Superior temporal gyrus (tissue), 1 donor: Measurements from ENCODE around the gene TADA2A.
A peak's percentile ranks its signal among the peaks of the same experiment; 100 is the strongest.
"Not testable (repeated sequence)": the region's sequence is repeated elsewhere in the genome, so short reads cannot be mapped to it uniquely, and the experiment has no call there.

Source experiments
- DNase-seq: peaks from one replicate; pipeline ENCODE4 v3.0.0-alpha.2; 2016; ENCODE audit errors: extremely low spot score

Gene TADA2A

DNA sequence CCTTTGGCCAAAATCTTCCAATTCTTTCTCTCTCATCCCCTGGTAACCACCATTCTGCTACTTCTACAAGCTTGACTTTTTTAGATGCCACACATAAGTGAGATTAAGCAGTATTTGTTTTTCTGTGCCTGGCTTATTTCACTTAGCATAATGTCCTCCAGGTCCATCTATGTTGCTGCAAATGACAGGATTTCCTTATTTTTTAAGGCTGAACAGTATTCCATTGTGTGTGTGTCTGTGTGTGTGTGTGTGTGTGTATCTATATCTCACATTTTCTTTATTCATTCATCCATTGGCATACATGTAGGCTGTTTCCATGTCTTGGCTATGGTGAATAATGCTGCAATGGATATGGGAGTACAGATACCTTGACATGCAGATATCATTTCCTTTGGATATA lies 6.2 kb upstream of the TADA2A start:
- no peak for DNase-seq

DNA sequence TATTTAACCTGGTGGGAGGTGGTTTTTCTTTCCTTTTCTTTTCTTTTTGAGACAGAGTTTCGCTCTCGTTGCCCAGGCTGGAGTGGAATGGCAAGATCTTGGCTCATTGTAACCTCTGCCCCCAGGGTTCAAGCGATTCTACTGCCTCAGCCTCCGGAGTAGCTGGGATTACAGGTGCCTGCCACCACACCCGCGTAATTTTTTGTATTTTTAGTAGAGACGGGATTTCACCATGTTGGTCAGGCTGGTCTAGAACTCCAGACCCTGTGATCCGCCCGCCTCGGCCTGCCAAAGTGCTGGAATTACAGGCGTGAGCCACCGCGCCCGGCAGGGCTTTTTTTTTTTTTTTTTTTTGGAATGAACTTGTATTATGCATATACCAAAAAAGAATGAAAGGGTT lies 1.2 kb upstream of the TADA2A start:
- not testable (repeated sequence) for DNase-seq

- no peak for DNase-seq
Measured at GRCh38 chr17:37405955-37406634, 591 bp upstream of the TADA2A start.

DNA sequence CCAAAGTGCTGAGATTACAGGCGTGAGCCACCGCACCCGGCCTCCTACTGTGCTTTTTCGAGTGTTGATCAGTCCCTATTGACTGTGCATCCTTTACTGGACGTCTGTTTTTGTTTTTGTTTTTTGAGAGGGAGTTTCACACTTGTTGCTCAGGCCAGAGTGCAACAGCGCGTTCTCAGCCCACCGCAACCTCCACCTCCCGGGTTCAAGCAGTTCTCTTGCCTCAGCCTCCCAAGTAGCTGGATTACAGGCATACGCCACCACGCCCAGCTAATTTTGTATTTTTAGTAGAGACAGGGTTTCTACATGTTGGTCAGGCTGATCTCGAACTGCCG lies 1.4 kb downstream of the TADA2A start:
- DNase-seq: not testable (repeated sequence)

DNA sequence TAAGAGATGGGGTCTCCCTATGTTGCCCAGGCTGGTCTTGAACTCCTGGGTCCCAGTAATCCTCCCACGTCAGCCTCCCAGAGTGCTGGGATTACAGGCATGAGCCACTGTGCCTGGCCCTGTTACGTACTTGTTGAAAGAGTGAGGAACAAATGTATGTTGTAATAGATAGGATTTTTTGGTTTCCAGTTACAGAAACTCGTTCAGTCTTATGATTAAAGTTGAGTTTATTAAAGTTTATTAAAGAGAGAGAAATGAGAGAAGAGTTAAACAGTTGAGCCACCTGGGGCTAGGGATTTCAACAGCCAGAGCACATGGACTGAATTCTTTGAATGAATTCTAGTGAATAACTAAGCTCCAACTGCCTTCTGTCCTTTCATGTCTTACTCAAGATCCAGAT lies 3.7 kb downstream of the TADA2A start:
- no peak for DNase-seq

DNA sequence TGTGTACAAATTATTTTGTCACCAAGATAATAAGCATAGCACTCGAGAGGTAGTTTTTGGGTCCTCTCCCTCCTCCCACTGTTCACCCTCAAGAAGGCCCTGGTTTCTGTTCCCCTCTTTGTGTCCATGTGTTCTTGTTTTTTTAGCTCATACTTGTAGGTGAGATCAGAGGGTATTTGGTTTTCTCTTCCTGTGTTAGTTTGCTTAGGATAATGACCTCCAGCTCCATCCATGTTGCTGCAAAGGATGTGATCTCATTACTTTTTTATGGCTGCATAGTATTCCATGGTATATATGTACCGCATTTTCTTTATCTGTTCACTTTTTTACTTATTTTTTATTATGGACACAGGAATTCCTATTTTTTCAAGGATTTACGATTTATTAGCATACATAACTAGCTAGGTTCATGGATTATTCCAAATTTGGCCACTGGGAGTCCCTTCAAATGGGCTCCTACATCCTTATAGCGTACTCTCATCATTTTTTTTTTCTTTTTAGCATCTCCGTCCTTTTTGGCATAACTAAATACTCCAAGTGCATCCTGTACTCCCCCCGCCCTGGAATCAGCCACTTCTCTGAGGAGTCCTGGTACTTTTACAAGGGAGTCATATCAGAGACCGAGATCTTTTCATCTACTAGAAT lies 7.3 kb downstream of the TADA2A start:
- DNase-seq: no peak

DNA sequence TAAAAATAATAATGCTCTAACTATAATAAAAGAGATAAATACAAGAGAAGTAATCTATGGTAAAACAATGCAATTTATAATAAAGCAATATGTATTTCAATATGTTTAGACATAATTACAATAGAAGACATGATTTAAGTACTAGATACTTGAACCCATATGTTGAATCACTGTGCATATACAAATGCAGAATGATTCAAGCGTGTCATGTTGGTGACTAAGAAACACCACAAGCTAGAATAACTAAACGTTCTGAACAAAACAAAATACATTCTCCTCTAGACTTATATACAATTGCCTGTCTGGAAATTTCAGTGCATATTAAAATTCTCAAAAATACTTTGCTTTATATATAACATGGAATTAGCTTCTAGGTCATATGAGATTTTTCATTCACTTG lies 11.2 kb downstream of the TADA2A start:
- DNase-seq: no peak

- no peak for DNase-seq
Measured at GRCh38 chr17:37422971-37423625, 16.4 kb downstream of the TADA2A start.

GRCh38 chr17:37425268-37425667 lies 18.6 kb downstream of the TADA2A start:
- no peak for DNase-seq

- no peak for DNase-seq
Measured at GRCh38 chr17:37429039-37429438, 22.4 kb downstream of the TADA2A start.

DNA sequence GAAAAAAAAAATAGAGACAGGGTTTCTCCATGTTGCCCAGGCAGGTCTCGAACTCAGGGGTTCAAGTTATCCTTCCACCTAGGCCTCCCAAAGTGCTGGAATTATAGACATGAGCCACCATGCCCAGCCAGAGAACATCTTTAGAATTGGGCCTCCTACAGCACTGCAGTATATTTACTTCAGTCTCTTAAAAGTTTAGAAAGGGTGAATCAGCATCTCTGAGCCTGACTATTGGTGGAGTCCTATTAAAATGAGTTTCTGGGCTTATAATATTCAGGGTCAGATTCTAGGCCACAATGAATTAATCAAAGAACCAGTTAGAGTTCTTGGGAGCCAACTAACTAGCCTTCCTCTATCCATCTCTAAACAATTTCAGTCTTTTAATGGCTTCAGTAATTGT lies 22.8 kb downstream of the TADA2A start:
- DNase-seq: no peak

- DNase-seq: peak; percentile 43
Measured at GRCh38 chr17:37430051-37430627, 23.5 kb downstream of the TADA2A start.

DNA sequence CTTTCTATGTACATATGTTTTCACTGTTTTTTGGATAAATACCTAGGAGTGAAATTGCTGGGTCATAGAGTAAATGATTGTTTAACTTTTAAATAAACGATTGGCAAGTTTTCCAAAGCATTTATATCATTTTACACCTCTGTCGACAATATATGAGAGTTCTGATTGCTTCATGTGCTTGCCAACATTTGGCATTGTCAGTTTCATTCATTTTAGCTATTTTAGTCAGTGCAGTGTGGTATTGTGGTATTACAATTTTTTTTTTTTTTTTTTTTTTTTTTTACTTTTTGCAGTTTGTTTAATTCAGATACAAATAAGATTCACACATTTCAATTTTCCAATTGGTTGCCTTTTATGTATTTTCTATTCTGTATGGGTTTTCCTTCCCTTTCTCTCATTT lies 26.0 kb downstream of the TADA2A start:
- no peak for DNase-seq

DNA sequence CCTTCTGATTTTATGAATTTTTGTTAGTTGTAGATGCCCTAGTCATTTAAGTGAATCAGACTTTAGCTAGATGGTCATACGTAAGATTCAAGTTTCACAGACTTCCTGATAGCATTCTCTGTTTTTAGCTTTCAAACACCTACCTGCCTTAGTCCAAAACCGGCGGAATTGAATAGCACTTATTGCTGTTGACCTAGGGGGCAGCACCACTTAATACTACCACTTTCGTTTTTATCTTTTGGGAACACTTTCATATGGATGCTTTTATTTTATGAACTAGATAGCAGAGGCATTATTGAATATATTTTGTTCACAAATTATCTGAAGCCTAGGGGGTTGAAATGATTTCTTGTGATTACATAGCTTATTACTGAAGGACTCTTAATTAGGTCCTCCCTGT lies 31.5 kb downstream of the TADA2A start:
- DNase-seq: no peak

DNA sequence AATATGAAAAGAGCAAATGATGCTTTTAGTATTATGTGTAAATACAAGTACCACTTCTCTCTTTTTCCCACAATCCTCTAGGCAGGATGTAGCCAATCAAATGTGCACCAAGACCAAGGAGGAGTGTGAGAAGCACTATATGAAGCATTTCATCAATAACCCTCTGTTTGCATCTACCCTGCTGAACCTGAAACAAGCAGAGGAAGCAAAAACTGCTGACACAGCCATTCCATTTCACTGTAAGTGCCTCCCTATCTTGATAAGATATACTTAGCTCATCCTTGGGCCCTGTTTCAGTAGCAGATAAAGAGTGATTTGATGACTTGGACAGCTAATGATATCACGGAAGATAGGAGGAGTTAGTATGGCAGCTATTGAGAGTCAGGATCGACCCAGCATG lies 33.7 kb downstream of the TADA2A start:
- no peak for DNase-seq

DNA sequence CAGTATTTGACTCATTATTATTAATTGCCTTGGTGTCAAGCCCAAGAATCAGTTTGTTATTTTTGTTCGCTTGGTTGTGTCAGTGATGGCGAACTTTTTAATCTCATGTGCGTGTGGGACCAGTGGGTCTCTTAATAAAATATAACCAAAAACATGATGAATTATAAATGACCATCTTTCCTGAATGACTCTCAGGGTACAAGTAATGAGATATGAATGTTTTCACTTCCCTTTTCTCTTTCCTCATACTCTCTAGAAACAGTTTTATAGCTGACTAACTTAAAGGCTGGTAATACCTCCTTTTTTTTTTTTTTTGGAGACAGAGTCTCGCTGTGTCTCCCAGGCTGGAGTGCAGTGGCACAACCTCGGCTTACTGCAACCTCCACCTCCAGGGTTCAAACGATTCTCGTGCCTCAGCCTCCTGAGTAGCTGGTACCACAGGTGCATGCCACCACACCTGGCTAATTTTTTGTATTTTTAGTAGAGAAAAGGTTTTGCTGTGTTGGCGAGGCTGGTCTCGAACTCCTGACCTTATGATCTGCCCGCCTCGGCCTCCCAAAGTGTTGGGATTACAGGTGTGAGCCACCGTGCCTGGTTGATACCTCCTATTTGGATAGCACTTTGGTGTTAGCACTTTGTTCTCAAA lies 34.8 kb downstream of the TADA2A start:
- peak; percentile 2 for DNase-seq

- DNase-seq: no peak
Measured at GRCh38 chr17:37446027-37446426, 39.3 kb downstream of the TADA2A start.

GRCh38 chr17:37447641-37448040 lies 41.0 kb downstream of the TADA2A start:
- no peak for DNase-seq

GRCh38 chr17:37450112-37450511 lies 43.4 kb downstream of the TADA2A start:
- no peak for DNase-seq

- DNase-seq: not testable (repeated sequence)
Measured at GRCh38 chr17:37457801-37458200, 51.1 kb downstream of the TADA2A start.

- no peak for DNase-seq
Measured at GRCh38 chr17:37458805-37459204, 52.1 kb downstream of the TADA2A start.

- no peak for DNase-seq
Measured at GRCh38 chr17:37461668-37462067, 55.0 kb downstream of the TADA2A start.
